ENCODE measurements around the gene CYFIP1. TPM values are rescaled to one million over a fixed set of nuclear protein-coding genes. Genes with fewer than 3 reads are reported as not detected.
A peak's percentile ranks its signal among the peaks of the same experiment; 100 is the strongest.

The CYFIP1 gene
- total RNA-seq, 6 experiments from 2014 or later = 122 to 142 (median 131) TPM

DNA sequence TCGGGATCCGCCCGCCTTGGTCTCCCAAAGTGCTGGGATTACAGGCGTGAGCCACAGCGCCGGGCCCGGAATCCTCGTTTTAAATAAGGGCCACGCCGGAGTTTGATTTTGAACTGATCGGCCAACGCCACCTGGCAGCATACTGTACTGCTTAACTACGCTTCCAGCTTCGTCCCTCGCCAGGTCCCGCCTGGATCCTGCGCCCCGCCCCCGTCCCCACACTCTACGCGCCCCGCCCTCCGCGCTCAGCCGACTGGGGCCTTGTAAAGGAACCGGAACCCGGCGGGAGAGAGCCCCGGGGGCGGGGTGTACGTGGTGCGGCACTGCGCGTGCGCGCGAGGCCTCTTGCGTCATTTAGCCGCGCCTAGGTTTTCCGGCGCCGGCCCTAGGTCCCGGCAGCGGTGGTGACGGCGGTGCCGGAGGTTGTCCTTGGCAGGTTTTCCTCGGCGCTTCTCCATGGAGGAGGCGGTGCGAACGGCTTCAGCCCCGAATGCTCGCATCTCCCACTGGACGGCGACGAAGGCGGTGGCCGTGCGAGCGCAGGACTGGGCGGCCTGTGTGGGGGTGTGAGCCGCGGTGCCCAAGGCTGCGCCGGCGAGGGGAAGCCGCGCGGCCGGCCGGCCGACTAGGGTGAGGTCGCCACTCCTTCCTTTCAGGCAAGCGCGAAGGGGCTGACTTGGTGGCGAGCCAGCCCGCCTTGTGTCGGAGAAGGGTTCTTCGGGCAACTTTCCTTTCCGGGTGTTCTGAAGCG, 141.7 kb downstream of the CYFIP1 start, which contains the start of gene NIPA2:
Gene NIPA2, plus strand, starts transcription at position 375 of the 751 bp plus-strand sequence. CDS start 13,066 bp downstream, outside the sequence.
- peaks cover 3% of the 10 kb centered on the region; the same call in 1 of the 2 replicates for H3K27me3 Mint-ChIP-seq (ENCODE audit: insufficient read depth)
- H3K4me1 Mint-ChIP-seq (ENCODE audit: low read depth) = peaks cover 24% of the 10 kb centered on the region
- peak; percentile 96 for DNase-seq
- H3K4me3 Mint-ChIP-seq = peak within 1 kb of the TSS; percentile 99
- H3K9me3 Mint-ChIP-seq = no peaks in the 10 kb centered on the region
- H3K36me3 Mint-ChIP-seq (ENCODE audit: low read depth) = peaks cover 16% of the 10 kb centered on the region
- TF ChIP-seq, protein P1, sequence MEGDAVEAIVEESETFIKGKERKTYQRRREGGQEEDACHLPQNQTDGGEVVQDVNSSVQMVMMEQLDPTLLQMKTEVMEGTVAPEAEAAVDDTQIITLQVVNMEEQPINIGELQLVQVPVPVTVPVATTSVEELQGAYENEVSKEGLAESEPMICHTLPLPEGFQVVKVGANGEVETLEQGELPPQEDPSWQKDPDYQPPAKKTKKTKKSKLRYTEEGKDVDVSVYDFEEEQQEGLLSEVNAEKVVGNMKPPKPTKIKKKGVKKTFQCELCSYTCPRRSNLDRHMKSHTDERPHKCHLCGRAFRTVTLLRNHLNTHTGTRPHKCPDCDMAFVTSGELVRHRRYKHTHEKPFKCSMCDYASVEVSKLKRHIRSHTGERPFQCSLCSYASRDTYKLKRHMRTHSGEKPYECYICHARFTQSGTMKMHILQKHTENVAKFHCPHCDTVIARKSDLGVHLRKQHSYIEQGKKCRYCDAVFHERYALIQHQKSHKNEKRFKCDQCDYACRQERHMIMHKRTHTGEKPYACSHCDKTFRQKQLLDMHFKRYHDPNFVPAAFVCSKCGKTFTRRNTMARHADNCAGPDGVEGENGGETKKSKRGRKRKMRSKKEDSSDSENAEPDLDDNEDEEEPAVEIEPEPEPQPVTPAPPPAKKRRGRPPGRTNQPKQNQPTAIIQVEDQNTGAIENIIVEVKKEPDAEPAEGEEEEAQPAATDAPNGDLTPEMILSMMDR (IDR thresholded peaks at IDR 0.05) = peak; percentile 25; the same call in 1 of the 2 replicates
- peak within 1 kb of the TSS; percentile 93 for H3K27ac Mint-ChIP-seq

DNA sequence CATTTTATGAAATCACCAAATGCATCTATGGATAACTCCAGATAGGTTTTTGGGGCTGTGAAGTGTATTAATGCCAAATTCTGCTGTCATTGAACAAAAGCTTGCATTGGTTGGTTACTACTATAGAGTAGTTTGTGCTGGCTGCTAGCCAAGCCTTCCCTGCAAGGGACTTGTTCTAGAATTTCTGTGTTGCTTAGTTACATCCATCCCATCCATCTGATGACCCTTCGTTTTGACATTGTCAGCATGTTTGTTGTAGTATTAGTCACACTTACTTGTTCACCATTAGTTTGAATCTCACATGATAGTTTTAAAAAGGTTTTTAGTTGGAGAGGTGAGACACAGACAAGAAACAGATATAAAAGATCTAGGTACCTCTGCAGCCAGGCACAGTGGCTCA, 148.7 kb downstream of the CYFIP1 start:
- Mint-ChIP-seq H3K27ac (no peak overlapping the region), H3K4me3 (no peak overlapping the region), H3K36me3 (ENCODE audit: low read depth) (no peaks in the 10 kb centered on the region; the same call in 1 of the 2 replicates), H3K27me3 (ENCODE audit: insufficient read depth) (peaks cover 3% of the 10 kb centered on the region; the same call in 1 of the 2 replicates), H3K9me3 (no peaks in the 10 kb centered on the region), H3K4me1 (ENCODE audit: low read depth) (no peaks in the 10 kb centered on the region)
- TF ChIP-seq, protein P1 (IDR thresholded peaks at IDR 0.05) = no peak
- no peak for DNase-seq

DNA sequence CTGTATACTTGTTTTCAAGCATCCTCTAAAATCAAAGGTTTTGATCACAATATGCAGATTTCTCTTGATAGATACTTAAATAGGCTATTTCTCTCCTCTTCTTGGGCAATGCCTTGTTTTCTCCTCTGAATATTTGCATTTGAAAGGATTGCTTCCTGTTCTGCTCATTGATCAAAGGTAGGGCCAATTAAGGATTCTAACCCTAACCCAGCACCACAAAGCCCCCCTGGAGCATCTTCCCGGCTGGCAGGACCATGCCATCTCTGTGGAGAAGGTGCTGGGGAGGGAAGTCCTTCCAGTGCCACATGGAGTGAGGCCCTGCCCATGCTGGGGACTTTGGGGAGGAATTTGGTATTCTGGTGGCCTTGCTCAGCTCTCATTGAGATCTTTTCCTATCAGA, 153.0 kb downstream of the CYFIP1 start:
- Mint-ChIP-seq H3K4me1 (ENCODE audit: low read depth) (no peaks in the 10 kb centered on the region), H3K9me3 (no peaks in the 10 kb centered on the region), H3K27ac (no peak overlapping the region), H3K36me3 (ENCODE audit: low read depth) (peaks cover 8% of the 10 kb centered on the region; the same call in 1 of the 2 replicates), H3K4me3 (no peak overlapping the region), H3K27me3 (ENCODE audit: insufficient read depth) (peaks cover 3% of the 10 kb centered on the region; the same call in 1 of the 2 replicates)
- TF ChIP-seq, protein P1 (IDR thresholded peaks at IDR 0.05) = no peak
- no peak for DNase-seq

DNA sequence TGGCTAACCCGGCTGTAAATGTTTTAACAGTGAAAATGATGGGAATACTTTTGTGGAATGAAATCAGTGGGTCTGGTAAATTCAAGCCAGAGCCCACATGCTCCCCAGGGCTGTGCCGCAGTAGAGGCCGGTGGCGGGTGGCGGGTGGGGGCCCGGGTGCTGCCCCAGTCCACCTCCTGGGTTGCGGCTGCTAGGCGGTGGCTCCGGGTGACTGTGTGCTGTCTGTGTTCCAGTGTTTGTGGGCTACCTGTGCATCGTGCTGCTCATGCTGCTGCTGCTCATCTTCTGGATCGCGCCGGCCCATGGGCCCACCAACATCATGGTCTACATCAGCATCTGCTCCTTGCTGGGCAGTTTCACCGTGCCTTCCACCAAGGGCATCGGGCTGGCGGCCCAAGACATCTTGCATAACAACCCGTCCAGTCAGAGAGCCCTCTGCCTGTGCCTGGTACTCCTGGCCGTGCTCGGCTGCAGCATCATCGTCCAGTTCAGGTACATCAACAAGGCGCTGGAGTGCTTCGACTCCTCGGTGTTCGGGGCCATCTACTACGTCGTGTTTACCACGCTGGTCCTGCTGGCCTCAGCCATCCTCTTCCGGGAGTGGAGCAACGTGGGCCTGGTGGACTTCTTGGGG, 156.6 kb downstream of the CYFIP1 start:
- H3K9me3 Mint-ChIP-seq = no peaks in the 10 kb centered on the region
- no peak for DNase-seq
- H3K36me3 Mint-ChIP-seq (ENCODE audit: low read depth) = peaks cover 13% of the 10 kb centered on the region
- H3K27me3 Mint-ChIP-seq (ENCODE audit: insufficient read depth) = no peaks in the 10 kb centered on the region
- peaks cover 7% of the 10 kb centered on the region; the same call in 1 of the 2 replicates for H3K4me1 Mint-ChIP-seq (ENCODE audit: low read depth)
- H3K27ac Mint-ChIP-seq = no peak overlapping the region
- TF ChIP-seq, protein P1 (IDR thresholded peaks at IDR 0.05) = no peak
- no peak overlapping the region for H3K4me3 Mint-ChIP-seq

GRCh38 chr15:22819651-22820050, 160.5 kb downstream of the CYFIP1 start:
- Mint-ChIP-seq H3K4me3 (no peak overlapping the region), H3K36me3 (ENCODE audit: low read depth) (peaks cover 13% of the 10 kb centered on the region), H3K27ac (no peak overlapping the region), H3K27me3 (ENCODE audit: insufficient read depth) (no peaks in the 10 kb centered on the region), H3K4me1 (ENCODE audit: low read depth) (peaks cover 7% of the 10 kb centered on the region; the same call in 1 of the 2 replicates), H3K9me3 (no peaks in the 10 kb centered on the region)
- TF ChIP-seq, protein P1 (IDR thresholded peaks at IDR 0.05) = no peak
- no peak for DNase-seq

Other genes with a start within 250 kb of the CYFIP1 start
- 10 to 100 TPM; 18.6 to 21.0 (median 20.5) TPM for gene NIPA1, start 193.7 kb downstream of the CYFIP1 start, total RNA-seq (2021; fragmentation: NEBNext Ultra II Directional; extraction: Animal tissue kit (Norgen Biotek cat#: 25700))
- gene NIPA2, start 141.7 kb downstream of the CYFIP1 start, total RNA-seq (2021; fragmentation: NEBNext Ultra II Directional; extraction: Animal tissue kit (Norgen Biotek cat#: 25700)) = 10 to 100 TPM; 71.7 to 92.4 (median 76.6) TPM
- 10 to 100 TPM; 11.7 to 13.8 (median 13.1) TPM for gene TUBGCP5, start 59.2 kb upstream of the CYFIP1 start, total RNA-seq (2021; fragmentation: NEBNext Ultra II Directional; extraction: Animal tissue kit (Norgen Biotek cat#: 25700))
- not detected for gene GOLGA6L1, start 156.5 kb upstream of the CYFIP1 start, total RNA-seq (2021; fragmentation: NEBNext Ultra II Directional; extraction: Animal tissue kit (Norgen Biotek cat#: 25700))